Left ventricle myocardium superior (tissue), 1 donor: Measurements from ENCODE around the gene DHFR. TPM values are rescaled to one million over a fixed set of nuclear protein-coding genes. Genes with fewer than 3 reads are reported as not detected.
"Not testable (repeated sequence)": the region's sequence is repeated elsewhere in the genome, so short reads cannot be mapped to it uniquely, and the experiment has no call there.

Experiments used
- ATAC-seq: fragments of 200-7000 bp; cut with Tn5 transposase; one replicate; pipeline ENCODE4 v1.9.1; 2020; ENCODE audit warnings: mild to moderate bottlenecking, moderate library complexity
- DNase-seq: peaks from one replicate; pipeline ENCODE4 v3.0.0-alpha.2; 2020
- intact Hi-C: fragments of 100-400 bp; cut with micrococcal nuclease; formaldehyde crosslinking; loops from one replicate; pipeline ENCODE4 v1.11.0; 2022
- total RNA-seq: library from RNA; stranded (reverse); fragmentation: NEBNext Ultra II Directional; extraction: Animal tissue kit (Norgen Biotek cat#: 25700); gene quantifications from one replicate; pipeline ENCODE4 v1.2.1, GENCODE V29; 2021
- donor health status: DM: no; HTN: yes; CAD: no; lungs with severe emphysema.

Gene DHFR
- total RNA-seq, 1 donor from 2014 or later = 10.5 TPM

DNA sequence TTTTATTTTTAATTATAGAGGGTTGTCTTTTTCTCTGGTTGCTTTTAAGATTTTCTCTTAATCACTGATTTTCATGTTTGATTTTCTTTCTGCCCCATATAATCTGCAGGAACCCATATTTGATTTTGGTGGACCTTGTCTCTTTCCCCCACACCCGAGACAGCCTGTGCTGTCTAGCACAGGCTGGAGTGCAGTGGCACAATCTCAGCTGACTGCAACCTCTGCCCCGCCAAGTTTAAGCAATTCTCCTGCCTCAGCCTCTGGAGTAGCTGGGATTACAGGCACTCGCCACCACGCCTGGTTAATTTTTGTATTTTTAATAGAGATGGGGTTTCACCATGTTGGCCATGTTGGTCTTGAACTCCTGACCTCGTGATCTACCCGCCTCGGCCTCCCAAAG lies 5.9 kb upstream of the DHFR start:
- intact Hi-C loops, ATAC-seq, DNase-seq: not testable (repeated sequence)

DNA sequence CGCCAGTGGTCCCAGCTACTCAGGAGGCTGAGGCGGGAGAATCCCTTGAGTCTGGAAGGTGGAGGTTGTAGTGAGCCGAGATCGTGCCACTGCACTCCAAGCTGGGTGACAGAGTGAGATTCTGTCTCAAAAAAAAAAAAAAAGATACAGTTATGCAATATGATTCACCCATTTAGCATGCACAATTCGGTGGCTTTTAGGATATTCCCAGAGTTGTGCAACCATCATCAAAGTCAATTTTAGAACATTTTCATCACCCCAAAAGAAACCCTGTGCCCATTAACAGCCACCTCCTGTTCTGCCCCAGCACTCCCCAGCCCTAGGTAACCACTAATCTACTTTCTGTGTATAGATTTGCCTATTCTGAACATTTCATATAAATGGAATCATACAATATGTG lies 4.3 kb upstream of the DHFR start:
- DNase-seq = no peak
- intact Hi-C loops = no loop called here
- no peak for ATAC-seq

DNA sequence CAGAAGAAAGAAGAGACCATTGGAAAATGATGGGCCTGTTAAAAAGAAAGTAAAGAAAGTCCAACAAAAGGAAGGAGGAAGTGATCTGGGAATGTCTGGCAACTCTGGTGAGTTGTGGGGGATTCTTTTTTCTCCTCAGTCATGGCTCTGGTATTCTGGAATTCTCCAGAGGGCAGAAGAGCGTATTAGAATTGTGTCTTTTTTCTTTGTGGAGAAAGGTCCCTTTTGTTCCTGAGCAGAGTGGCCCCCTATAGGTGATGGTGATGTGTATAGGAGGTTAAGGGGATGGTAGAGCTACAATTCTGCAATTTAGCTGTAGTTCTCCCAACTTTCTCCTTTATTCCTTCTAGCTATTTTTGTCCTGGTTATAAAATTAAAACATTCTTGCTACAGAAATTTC lies 1.6 kb upstream of the DHFR start:
- DNase-seq (no peak), ATAC-seq (no peak)
- intact Hi-C loops = no loop called here

DNA sequence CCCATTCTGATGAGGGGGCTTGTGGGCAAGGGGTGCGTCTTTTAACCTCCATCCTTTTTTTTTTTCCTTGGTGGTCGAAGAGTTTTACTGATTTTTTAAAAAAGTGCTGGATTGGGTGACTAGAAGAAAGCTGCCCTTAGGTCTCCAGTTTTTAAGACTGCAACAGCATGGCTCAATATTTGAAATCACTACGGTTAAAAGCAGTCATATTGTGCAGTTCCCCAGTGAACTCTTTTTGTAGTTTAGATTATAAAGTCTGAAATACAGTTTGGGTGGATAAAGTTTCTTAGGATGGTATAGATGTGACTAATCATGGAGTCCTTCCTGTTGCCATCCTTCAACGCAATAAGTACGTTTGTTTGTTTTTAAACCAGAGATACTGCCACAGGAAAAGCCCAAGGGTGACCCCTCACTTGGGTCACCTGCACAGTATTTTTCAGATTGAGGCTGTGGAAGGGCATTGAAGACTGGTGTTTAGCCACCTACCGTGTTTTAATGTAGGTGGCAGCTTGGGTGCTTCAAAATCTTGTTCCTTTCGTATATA lies 520 bp upstream of the DHFR start:
- DNase-seq = no peak
- intact Hi-C loops = no loop called here
- ATAC-seq = no peak

DNA sequence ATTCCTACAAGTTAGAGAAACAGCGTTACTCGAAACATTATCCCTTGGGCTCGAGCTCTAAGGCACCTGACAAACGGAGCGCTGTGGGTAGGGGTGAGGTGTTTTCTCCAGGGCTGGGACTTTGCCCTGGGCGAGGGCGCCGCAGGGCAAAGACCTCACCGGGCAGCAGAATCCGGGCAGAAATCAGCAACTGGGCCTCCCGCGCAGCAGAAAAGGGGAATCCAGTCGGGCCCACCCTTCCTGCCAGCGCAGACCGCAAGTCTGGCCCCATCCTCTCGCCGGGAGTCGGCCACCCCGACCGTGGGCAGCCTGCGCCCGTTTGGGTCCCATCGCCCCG lies 761 bp downstream of the DHFR start:
- ATAC-seq (no peak), DNase-seq (peak; percentile 31)
- intact Hi-C loops = no loop called here

DNA sequence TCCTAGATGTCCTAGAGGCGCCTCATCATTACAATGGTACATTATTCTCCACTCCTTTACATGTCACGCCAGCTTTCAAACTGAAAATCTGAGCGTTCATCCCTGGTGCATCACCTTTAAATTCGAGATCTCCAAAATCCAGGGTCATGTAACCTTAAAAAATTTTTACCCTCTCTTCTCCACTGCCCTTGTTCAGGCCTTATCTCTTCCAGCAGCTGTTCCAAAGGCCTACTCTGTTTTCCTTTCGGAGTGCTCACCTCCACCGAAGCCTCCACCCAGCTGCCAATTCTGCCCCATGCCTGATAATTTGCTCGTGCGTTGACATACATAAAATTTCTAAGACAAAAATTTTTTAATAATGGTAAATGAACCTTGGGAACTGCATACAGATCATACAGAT lies 1.3 kb downstream of the DHFR start:
- ATAC-seq (no peak), DNase-seq (no peak)
- intact Hi-C loops = no loop called here

DNA sequence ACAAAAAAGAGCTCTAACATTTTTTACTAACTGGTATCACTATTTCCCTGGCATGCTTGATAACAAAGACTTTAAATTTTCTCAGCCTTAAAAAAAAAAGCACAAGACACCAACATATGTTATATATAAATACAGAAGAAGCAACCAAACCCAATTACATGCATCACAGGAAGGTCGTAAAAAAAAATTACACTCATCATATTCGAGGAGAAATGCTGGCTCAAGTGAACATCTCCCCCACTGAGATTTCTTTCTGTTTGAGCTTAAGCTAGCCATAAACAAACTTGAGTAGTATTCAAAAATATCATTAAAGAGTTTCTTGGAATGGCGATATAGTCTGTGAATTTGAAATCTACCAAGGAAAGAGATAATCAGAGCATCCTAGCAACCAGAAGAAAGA lies 7.9 kb downstream of the DHFR start:
- DNase-seq (no peak), ATAC-seq (no peak)
- intact Hi-C loops = no loop called here

DNA sequence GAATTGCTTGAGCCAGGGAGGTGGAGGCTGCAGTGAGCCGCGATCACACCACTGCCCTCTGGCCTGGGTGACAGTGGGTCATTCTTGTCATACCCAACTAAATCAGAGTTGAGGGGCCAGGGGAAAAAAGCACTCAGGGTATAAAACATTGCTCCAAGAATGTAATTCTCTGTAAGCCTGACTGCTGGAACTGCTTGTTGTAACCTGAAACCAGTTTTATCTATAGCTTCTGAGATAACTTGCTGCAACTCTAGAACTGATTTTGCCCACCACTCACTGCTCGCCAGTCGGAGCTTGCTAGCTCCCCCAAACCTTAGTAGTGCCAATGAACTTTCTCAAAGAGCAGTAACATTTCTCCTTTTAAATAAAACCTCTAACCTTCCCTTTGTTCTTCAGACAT lies 9.9 kb downstream of the DHFR start:
- intact Hi-C loops = no loop called here
- ATAC-seq (no peak), DNase-seq (no peak)

DNA sequence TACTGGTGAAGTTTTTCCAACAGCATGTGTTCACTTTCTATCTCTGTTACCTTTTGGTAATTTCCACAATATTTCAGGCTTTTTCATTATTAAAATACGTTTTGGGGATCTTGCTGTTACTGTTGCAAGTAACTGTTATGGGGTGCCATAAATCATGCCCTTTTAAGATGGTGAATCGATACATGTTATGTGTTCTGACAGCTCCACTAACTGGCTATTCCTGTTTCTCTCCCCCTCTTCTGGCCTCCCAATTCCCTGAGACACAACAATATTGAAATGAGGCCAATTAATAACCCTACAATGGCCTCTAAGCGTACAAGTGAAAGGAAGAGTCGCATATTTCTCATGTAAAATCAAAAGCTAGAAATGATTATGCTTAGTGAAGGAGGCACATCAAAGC lies 13.4 kb downstream of the DHFR start:
- DNase-seq (no peak), ATAC-seq (no peak)
- intact Hi-C loops = no loop called here

DNA sequence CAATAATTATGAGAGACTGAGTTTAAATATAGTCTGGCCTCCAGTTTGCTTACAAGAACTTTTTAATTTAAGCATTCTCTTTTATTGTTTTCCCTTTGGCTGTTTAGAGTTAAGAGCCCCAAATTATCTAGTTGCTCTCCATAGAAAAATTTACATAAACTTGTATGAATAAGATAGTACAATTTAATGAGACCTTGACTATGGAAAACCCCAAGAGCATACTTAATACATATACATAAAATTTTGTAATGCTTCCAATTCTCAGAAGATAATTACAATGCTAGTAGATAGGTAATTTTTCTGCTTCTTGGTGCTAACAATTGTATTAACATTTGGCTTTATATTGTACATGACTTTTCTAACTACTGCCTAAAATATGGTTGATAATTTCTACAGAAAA lies 20.6 kb downstream of the DHFR start:
- DNase-seq (no peak), ATAC-seq (no peak)
- intact Hi-C loops = no loop called here

DNA sequence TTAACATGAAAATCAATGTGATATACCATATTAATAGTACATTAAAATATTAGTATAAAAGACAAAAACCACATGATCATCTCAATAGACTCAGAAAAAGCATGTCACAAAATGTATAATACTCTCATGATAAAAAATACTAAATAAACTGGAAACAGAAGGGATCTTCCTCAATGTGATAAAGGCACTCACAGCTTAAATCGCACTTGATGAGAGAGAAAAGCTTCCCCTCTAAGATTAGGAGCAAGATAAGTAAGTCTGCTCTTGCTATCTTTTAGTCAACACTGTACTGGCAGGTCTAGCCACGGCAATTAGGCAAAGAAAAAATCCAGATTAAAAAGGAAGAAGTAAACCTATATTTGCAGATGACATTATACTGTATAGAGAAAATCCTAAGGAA lies 22.1 kb downstream of the DHFR start:
- DNase-seq (no peak), ATAC-seq (no peak)
- intact Hi-C loops = no loop called here

DNA sequence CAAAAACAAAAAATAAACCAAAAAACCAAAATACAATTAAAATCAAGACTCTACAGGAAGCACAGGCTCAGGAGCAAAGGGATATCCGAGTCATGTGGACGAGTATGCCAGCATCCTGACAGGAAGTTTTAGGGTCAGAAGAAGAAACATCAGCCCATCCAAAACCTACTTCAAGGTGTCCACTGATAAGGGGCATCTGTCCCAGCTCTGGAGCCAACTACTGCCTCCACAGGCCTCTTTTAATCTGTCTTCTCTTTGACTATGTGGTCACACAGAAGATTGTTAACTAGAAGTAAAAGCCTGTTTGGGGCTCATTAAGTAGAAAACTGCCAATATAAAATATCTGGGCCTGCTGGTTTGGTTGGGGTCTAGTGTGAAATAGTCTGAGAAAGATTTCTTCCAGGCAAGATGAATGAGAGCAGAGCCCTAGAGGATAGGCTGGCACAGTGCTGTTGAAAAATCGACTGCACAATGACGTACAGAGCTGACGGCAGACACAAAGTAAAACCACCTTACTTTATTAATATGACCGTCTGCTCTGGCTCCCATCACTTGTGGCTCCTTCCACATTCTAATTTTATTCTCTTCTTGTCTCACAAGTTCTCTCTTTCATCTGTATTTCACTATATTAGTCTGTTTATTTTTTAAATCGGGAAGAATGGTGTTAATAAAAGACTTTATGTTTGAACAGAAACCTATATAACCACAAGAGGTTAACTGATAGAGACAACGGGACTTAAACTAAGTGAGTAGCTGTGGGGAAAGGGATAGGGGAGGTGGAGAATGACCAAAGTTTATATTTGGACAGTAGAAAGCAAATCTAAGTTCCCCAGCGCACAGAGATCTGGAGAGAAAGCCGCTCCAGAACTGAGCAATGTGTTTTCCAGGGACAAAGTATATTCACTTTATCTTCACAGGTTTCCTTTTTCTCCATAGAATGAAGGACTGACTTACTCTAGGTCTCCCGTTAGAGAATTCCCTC lies 23.2 kb downstream of the DHFR start:
- DNase-seq (no peak), ATAC-seq (no peak)
- intact Hi-C loops = no loop called here

DNA sequence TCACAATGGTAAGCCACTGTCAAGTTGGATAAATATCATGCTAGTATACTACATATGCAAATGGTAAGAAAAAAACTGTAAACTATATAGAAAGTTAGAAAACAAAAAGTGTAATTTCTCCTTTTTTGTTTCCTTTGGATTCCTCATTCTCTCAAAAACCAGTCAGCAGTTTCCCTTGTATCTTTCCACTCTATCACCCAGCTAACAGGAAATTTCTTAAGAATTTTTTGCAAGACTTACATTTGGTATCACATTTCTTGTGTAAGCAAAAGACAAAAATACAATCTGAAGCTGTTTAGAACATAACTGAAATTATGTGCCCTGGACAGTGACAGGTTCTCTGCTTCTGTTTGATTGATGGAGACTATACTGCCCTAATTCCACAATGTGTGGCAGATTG lies 25.5 kb downstream of the DHFR start:
- intact Hi-C loops = no loop called here
- DNase-seq = no peak
- no peak for ATAC-seq

DNA sequence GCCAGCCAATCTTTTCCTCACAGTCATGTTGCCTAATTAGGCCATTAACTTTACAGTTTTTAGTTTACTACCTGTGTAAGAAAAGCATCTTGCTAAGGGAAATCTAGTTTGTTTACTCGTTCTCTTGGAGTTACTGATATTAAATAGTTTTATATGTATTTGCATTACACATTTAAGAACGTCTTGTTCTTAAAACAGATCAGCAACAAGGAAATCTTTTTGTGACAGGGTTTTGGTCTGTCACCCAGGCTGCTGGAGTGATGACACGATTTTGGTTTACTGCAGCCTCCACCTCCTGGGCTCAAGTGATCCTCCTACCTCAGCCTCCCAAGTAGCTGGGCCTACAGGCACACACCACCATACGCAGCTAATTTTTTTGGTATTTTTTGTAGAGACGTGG lies 29.6 kb downstream of the DHFR start:
- no peak for ATAC-seq
- no peak for DNase-seq
- intact Hi-C loops = no loop called here

DNA sequence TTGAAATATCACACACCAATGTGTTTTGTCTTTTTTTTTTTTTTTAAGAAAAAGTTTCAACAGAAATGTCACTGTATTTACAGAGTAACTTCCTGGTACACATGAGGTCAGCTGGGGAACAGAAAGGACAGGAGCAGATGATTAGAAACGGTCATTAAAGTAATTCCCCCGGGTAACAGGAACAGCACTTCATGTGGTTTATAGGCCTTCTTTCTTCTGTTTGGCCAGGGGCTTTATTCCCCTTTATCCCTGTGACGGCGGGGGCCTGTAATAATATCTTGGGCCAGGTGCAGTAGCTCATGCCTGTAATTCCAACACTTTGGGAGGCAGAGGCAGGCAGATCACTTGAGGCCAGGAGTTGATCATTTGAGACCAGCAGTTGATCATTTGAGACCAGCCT lies 30.8 kb downstream of the DHFR start:
- ATAC-seq = no peak
- intact Hi-C loops = no loop called here

DNA sequence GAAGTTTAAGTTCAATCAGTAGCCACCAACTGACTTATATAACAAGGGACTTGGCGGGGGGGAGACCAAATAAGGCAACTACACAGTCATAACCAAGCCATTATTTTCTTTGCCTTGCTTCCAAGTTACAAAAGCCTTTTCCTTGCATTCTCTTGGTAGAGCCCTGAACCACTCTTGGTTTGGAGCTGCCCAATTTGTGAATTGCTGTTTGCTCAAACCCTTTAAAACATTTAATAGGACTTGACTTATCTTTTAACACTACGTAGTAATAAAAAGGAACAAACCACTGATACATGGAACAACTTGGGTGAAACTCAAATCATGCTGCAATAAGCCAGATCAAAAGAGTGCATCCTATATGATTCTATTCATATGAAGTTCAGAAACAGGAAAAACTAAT lies 32.0 kb downstream of the DHFR start:
- intact Hi-C loops = no loop called here
- no peak for DNase-seq
- no peak for ATAC-seq

More for the DNA sequence above, 30.8 kb downstream of the DHFR start:
- no peak for DNase-seq

DNA sequence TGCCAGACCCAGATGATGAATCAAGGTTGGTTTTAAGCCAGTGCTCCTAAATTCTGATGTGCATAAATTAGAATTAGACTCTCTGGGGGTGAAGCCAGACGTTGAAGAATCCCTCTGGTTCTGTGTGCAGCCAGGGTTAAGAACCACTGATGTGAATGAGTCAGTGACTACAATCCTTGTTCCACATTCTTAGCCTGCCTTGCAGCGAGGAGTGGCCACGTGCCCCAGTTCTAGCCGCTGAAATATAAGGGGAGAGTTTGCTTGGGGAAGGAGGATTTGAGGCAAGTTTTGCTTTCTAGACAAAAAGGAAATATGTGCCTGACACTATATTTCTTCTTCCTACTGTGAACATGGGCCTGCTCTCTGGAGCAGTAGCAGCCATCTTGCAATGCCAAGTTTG lies 34.6 kb downstream of the DHFR start:
- ATAC-seq = no peak
- intact Hi-C loops = no loop called here
- no peak for DNase-seq

DNA sequence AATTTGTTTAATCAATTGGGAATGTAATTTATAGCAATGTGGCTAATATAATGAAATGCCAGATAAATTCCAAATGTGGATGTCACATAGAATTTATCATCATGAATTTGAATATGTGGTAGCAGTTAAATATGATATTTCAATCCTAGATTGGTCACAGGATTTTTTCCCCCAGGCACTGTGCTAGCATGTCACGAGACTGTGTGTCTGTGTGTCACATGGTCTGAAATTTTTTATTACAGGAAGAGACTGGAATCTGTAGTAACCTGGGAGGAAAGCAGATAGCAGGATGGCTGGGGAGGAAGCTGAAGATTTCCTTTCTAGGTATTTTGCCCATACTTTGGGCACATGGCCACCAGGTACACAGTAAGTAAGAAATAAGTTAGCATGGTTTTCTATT lies 35.7 kb downstream of the DHFR start:
- DNase-seq (no peak), ATAC-seq (no peak)
- intact Hi-C loops = no loop called here

DNA sequence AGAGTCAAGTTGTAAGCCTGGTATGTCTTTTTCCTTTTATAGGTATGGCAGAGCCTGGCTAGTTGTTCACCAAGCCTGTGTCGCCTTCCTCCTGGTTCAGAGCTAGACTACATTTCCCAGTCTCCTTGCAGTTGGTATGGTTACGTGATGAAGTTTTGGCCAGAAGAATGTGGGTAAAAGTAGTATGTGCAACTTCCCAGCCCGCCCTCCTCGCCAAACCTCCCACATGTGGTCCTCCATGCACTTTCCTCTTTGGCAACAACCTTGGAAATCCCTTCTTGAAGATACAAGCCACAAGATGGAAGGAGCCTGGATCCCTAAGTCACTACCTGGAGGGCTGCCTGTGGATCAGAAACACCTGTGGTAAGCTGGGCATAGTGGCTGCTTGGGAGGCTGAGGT lies 36.3 kb downstream of the DHFR start:
- ATAC-seq = no peak
- intact Hi-C loops = no loop called here
- DNase-seq = no peak

DNA sequence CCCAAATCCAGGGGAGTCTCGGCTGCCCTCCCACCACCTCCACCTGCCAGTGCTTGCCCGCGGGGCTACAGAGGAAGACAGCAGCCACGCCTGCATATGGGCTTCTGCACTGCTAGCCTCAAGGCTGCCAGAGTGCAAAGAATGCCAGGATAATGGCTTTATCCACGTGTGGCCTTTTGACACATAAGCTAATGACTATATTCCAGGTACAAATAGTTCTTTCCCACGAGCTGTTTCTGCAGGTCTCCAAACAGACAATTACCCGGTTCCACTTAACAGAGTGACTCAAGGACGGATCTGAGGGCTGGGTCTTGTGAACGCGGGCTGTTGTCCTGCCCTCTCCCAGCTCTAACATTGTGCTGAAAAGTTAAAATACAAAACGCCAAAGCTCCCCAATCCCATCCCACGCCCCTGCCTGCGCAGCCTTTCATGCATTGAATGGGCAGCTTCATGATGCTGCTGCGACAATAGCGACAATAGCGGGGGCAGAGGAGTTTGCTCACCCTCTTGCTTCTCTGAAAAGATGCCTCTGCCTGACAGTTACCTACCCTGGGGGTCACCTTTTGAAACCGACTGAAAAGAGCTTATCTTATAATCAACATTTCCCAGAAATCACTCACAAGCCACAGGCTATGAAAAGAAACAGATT lies 39.4 kb downstream of the DHFR start:
- DNase-seq (no peak), ATAC-seq (no peak)
- intact Hi-C loops = no loop called here

DNA sequence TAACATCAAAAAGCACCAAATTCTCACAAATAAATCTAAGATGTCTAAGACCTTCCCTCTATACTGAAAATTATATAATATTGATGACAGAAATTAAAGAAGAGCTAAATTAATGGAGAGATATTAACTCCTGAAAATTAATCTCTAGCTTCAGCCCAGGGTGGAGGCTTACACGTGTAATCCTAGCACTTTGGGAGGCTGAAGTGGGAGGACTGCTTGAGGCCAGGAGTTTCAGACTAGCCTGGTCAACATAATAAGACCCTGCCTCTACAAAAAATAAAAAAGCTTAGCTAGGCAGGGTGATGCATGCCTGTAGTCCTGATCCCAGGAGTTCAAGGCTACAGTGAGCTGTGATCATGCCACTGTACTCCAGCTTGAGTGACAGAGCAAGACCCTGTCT lies 45.1 kb downstream of the DHFR start:
- ATAC-seq (no peak), DNase-seq (no peak)
- intact Hi-C loops = no loop called here
